Left lung (tissue), 10 donors: Measurements from ENCODE around the gene SLC9A9. TPM values are rescaled to one million over a fixed set of nuclear protein-coding genes. Genes with fewer than 3 reads are reported as not detected.

ENCODE experiments used
- ATAC-seq: fragments of 200-7000 bp; cut with Tn5 transposase; one replicate; pipeline ENCODE4 v1.9.1; 2020; ENCODE audit warnings: moderate library complexity
- DNase-seq, 4 donors: peaks; one replicate each; pipeline ENCODE4 v3.0.0-alpha.2; 2013 to 2020
- H3K27ac ChIP-seq, 2 donors: fragments of 200-600 bp; sonication (generic) in 1 of 2; one replicate each; pipeline versions ENCODE4 v1.5.0 to v1.8.0; 2020 to 2021
- H3K27me3 ChIP-seq, 2 donors: fragments of 200-600 bp; sonication (generic) in 1 of 2; one replicate each; pipeline versions ENCODE4 v1.5.0 to v1.8.0; 2020 to 2021
- H3K36me3 ChIP-seq, 2 donors: fragments of 200-600 bp; sonication (generic) in 1 of 2; one replicate each; pipeline versions ENCODE4 v1.5.0 to v1.8.0; 2020 to 2021
- H3K4me1 ChIP-seq, 2 donors: fragments of 200-600 bp; one replicate each; pipeline ENCODE4 v1.8.0; 2021
- H3K4me3 ChIP-seq, 2 donors: fragments of 200-600 bp; sonication (generic) in 1 of 2; one replicate each; pipeline versions ENCODE4 v1.5.0 to v1.8.0; 2020 to 2021; ENCODE audit warnings: mild to moderate bottlenecking in 1 of 2
- H3K9me3 ChIP-seq, 2 donors: fragments of 200-600 bp; sonication (generic) in 1 of 2; one replicate each; pipeline versions ENCODE4 v1.5.0 to v1.8.0; 2020 to 2021
- intact Hi-C, 2 donors: fragments of 100-400 bp; cut with DNase I; formaldehyde crosslinking; loops; one replicate each; pipeline versions ENCODE4 v1.11.2 to v1.14.2; 2022
- polyA plus RNA-seq, 6 donors: library from polyadenylated mRNA; unstranded; fragments of 120-200 nt; gene quantifications; one replicate each; pipeline ENCODE4 v1.2.1, GENCODE V29; 2013; ENCODE audit not compliant: insufficient read length in 6 of 6
- total RNA-seq, 2 donors: library from RNA; stranded (reverse); fragmentation: NEBNext Ultra II Directional; extraction: Animal tissue kit (Norgen Biotek cat#: 25700); gene quantifications; one replicate each; pipeline ENCODE4 v1.2.1, GENCODE V29; 2021
- TF ChIP-seq, protein P1 (sequence below), 2 donors: fragments of 200-600 bp; sonication (generic) in 1 of 2; IDR thresholded peaks; one replicate each; pipeline versions ENCODE4 v1.5.0 to v1.8.0; 2021; ENCODE audit warnings: antibody characterized with exemption in 2 of 2
- donor health status: DM: no; HTN: yes; CAD: no.
- donor health status: DM: no; HTN: no; CAD: no.

SLC9A9 gene
- total and polyA plus RNA-seq, 8 donors, result 13.9 to 19.6 (median 16.8) TPM

DNA sequence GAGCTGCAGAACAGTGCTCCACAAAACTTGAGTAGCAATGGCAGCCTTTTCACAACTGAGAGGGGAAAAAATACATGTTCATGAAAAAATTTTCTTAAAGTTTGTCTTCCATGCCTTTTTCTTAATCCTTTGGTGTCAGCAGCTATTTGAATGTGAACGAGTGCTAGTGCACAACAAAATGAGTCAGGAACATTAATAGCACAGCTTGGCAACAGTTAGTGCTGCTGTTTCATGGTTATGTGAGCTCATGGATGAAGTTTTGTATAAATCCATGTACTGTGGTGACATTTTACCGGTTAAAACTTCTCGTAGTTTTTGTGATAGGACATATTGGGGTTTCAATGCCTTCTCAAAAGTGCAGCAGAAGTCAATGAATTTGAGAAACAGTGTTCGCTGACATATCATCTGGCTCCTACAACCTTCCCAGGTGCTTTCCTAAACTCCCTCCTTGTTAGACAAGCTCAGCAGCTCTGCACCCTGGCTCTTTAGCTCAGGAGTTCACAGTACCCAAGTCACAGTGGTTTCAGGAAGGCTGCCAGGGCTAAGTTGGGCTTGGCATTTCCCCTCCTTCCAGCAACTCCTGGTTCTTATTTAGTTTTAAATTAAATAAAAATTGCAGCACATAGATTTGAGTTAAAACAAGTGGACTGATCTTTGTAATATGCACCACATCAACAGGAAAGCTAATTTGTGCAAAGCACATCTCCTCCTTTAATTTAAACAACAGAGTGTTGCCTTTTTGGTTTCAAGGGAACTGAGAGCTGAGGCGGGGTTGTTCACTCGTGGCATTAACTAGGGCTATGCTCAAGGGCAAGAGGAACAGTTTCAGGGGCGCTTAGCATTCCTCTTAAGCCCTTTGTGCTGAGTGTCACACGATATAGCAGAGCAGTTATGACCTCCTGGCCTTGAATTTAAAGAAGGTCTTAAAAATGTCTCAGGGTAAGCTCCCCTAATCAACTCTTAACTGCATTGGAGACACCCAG lies 365.9 kb downstream of the SLC9A9 start:
- H3K4me1 ChIP-seq, result no peaks in the 10 kb centered on the region
- no peak overlapping the region for H3K27ac ChIP-seq
- no peak overlapping the region for H3K4me3 ChIP-seq
- DNase-seq (peak in 1 of 4 donors; percentile 64), ATAC-seq (peak; percentile 68)
- intact Hi-C loops, result no loop called here
- no peaks in the 10 kb centered on the region for H3K36me3 ChIP-seq
- TF ChIP-seq, protein P1, sequence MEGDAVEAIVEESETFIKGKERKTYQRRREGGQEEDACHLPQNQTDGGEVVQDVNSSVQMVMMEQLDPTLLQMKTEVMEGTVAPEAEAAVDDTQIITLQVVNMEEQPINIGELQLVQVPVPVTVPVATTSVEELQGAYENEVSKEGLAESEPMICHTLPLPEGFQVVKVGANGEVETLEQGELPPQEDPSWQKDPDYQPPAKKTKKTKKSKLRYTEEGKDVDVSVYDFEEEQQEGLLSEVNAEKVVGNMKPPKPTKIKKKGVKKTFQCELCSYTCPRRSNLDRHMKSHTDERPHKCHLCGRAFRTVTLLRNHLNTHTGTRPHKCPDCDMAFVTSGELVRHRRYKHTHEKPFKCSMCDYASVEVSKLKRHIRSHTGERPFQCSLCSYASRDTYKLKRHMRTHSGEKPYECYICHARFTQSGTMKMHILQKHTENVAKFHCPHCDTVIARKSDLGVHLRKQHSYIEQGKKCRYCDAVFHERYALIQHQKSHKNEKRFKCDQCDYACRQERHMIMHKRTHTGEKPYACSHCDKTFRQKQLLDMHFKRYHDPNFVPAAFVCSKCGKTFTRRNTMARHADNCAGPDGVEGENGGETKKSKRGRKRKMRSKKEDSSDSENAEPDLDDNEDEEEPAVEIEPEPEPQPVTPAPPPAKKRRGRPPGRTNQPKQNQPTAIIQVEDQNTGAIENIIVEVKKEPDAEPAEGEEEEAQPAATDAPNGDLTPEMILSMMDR (IDR thresholded peaks at IDR 0.05), result no peak
- H3K9me3 ChIP-seq, result no peaks in the 10 kb centered on the region
- no peaks in the 10 kb centered on the region for H3K27me3 ChIP-seq

DNA sequence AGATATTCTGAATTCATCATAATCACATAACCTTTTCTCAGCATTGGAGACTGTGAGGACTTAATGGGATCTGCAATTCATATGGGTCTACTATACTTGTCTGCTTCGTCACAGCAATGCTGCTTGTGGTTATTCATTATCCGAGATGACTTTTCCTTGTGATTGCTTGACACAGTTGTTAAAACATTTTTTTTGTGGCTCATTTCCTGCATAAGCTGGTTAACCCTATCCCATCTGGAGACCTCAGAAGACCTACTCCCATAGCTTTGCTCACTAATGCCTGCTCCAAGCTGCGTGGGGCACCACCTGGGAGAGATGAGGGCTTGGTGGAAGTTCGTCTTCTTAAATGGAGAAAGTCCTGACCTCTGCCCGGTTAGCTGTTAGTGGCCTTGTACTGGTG lies 367.9 kb downstream of the SLC9A9 start:
- Histone ChIP-seq H3K4me1 (no peaks in the 10 kb centered on the region), H3K36me3 (no peaks in the 10 kb centered on the region), H3K27ac (no peak overlapping the region), H3K27me3 (no peaks in the 10 kb centered on the region), H3K9me3 (no peaks in the 10 kb centered on the region), H3K4me3 (no peak overlapping the region)
- DNase-seq (peak in 1 of 4 donors; percentile 47), ATAC-seq (peak; percentile 62)
- intact Hi-C loops, result no loop called here
- TF ChIP-seq, protein P1 (IDR thresholded peaks at IDR 0.05), result no peak

DNA sequence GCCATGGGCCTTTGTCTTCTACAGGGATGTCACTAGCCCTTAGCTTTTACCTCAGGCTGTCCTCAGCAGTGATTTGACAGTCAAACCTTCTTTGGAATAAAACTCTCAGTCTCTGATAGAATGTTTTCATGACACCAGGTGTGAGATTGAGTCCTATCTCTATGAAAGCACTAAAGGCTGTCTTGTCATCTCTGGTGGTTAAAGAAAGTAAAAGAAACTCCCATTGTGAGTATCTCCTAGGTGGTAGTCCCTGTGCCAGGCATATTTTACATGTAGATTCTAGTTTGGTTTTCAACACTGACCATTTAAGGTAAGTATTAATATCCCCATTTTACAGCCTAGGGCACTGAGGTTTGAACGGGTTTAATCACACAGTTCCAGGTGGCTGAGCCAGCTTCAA lies 368.5 kb downstream of the SLC9A9 start:
- no peaks in the 10 kb centered on the region for H3K4me1 ChIP-seq
- H3K9me3 ChIP-seq, result no peaks in the 10 kb centered on the region
- ATAC-seq (no peak), DNase-seq (no peak)
- H3K36me3 ChIP-seq, result no peaks in the 10 kb centered on the region
- TF ChIP-seq, protein P1 (IDR thresholded peaks at IDR 0.05), result no peak
- no peaks in the 10 kb centered on the region for H3K27me3 ChIP-seq
- intact Hi-C loops, result no loop called here
- no peak overlapping the region for H3K4me3 ChIP-seq
- H3K27ac ChIP-seq, result no peak overlapping the region

DNA sequence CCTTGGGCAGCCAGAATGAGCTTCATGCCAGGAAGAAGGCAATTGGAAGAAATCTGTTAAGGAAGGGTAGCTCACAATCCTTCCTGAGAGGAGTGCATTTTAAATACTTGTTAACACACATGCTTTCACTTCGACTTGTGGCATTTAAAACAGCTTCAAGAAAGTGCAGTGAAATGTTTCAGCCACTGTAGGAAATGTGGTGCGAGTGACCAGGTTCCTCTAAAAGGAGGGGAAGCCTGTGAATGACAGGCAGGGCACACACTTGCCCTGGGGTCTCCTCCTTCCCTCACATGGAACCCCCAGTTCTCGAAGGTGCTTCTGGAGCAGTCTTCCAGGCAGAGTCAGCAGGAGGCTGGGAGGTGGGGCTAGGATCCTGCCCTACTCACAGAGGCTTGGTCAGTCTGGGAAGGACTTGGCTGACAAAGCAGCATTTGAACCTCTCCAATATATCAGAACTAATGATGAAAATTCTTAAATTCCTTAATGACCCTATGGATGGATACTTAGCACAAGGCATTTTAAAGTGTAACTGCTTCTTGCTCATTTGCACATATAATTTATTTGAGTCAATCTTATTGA lies 370.1 kb downstream of the SLC9A9 start:
- intact Hi-C loops, result no loop called here
- ATAC-seq (peak; percentile 66), DNase-seq (no peak)
- H3K4me1 ChIP-seq, result no peaks in the 10 kb centered on the region
- H3K9me3 ChIP-seq, result no peaks in the 10 kb centered on the region
- TF ChIP-seq, protein P1 (IDR thresholded peaks at IDR 0.05), result no peak
- H3K27ac ChIP-seq, result no peak overlapping the region
- H3K27me3 ChIP-seq, result no peaks in the 10 kb centered on the region
- no peak overlapping the region for H3K4me3 ChIP-seq
- H3K36me3 ChIP-seq, result no peaks in the 10 kb centered on the region

DNA sequence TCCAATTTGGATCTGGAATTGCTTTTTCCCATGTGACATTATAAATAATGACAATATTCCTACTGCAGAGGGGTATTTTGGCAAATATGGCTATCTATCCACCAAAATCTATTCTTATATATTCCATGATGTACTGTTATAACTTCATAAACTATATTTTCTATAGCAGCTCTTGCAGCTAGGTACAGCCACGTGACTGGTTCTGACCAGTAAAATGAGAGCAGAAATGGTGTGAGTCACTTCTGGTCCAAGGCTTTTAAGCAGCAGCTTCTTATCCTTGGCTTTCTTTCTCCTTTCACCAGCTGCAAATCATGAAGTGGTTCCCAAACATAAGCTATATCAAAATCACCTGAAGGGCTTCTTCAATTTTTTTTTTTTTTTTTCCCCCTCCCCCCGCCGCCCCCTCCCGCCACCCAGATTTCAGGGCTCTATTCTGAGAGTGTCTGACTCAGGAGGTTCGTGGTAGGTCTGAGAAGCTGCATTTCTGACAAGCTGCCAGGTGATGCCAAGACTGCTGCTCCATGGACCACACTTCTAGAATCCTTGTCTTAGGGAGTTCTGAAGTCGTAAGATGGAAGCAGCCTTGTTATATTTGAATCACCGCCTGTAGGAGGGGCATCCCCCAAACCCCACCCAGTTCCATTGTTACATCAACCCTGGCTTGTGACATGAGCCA lies 371.2 kb downstream of the SLC9A9 start:
- intact Hi-C loops, result no loop called here
- TF ChIP-seq, protein P1 (IDR thresholded peaks at IDR 0.05), result no peak
- no peak for ATAC-seq
- no peak overlapping the region for H3K27ac ChIP-seq
- no peaks in the 10 kb centered on the region for H3K27me3 ChIP-seq
- no peaks in the 10 kb centered on the region for H3K36me3 ChIP-seq
- H3K9me3 ChIP-seq, result no peaks in the 10 kb centered on the region
- no peak for DNase-seq
- H3K4me1 ChIP-seq, result no peaks in the 10 kb centered on the region
- no peak overlapping the region for H3K4me3 ChIP-seq
